Activated CD8-positive, alpha-beta T cell treated with anti-CD3 and anti-CD28 coated beads, Interleukin-2, amount 10 ng/mL, durations not matched to agents 7 days and 5 days (primary cell): ENCODE data around the gene B3GLCT. TPM values are rescaled to one million over a fixed set of nuclear protein-coding genes. Genes with fewer than 3 reads are reported as not detected.
"Not testable (repeated sequence)": the region's sequence is repeated elsewhere in the genome, so short reads cannot be mapped to it uniquely, and the experiment has no call there.

Source experiments
- ATAC-seq: fragments of 150-1000 bp; cut with Tn5 transposase; one replicate; pipeline ENCODE4 v1.10.0; 2021; ENCODE audit warnings: moderate library complexity
- CTCF ChIA-PET: fragments of 350-600 bp; sonication (Branson Sonifier 250); formaldehyde crosslinking; loops from one replicate; lab custom pipeline; 2021; ENCODE audit warnings: antibody characterized with exemption; lab: Charles Lee
- POLR2A ChIA-PET: fragments of 350-600 bp; sonication (Branson Sonifier 250); formaldehyde crosslinking; loops from one replicate; lab custom pipeline; 2021; ENCODE audit warnings: antibody characterized with exemption; lab: Charles Lee
- DNase-seq: peaks from one replicate; pipeline ENCODE4 v3.0.0-alpha.2; 2020
- H3K27ac Mint-ChIP-seq: one replicate; pipeline ENCODE4 v1.8.0; 2021; ENCODE audit warnings: mild to moderate bottlenecking, mixed read lengths
- H3K27me3 Mint-ChIP-seq: one replicate; pipeline ENCODE4 v1.8.0; 2021; ENCODE audit warnings: low read depth, mixed read lengths
- H3K36me3 Mint-ChIP-seq: one replicate; pipeline ENCODE4 v1.8.0; 2021; ENCODE audit warnings: low read depth, mixed read lengths
- H3K4me1 Mint-ChIP-seq: one replicate; pipeline ENCODE4 v1.8.0; 2021; ENCODE audit warnings: low read depth, mixed read lengths
- H3K4me3 Mint-ChIP-seq: one replicate; pipeline ENCODE4 v1.8.0; 2021; ENCODE audit warnings: mild to moderate bottlenecking, mixed read lengths
- H3K9me3 Mint-ChIP-seq: one replicate; pipeline ENCODE4 v1.8.0; 2022; ENCODE audit warnings: mixed read lengths; ENCODE audit not compliant: insufficient read depth
- total RNA-seq, 2 experiments: library from RNA; stranded (reverse); gene quantifications; one replicate each; pipeline ENCODE4 v1.2.3, GENCODE V29; 2021

B3GLCT gene
- total RNA-seq, 2 experiments from 2014 or later = 5.0 to 5.5 TPM

DNA sequence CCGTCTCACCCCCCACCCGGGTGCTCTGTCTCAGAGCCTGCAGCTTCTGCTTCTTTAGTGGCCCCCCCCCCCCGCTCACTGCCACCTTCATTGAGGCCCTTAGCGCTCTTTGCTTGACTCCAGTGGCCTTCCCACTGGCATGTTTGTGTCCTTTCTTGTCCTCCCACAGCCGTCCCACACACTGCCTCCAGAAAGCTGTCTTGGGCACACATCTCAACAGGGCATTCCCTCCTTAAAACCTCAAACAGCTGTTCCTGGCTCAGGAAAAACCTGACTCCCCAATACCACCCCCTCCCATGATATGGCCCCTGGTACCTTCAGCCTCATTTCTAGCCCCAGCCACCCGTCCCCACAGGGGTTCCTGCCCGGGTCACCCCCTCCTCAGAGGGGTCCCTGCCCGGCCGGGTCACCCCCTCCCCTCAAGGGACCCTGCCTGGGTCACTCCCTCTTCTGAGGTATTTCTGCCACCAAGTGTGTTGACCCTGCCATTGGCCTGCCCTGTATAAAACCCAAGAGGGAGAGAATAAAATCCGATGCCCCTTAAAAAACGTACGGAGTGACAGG lies 8.9 kb downstream of the B3GLCT start:
- no peak overlapping the region for H3K4me3 Mint-ChIP-seq
- no peaks in the 10 kb centered on the region for H3K36me3 Mint-ChIP-seq
- ChIA-PET POLR2A (interaction anchor here (0.6 kb wide), 1 partner anchor 52 kb away, joined by 3 read pairs; no protein-coding TSS in a partner anchor), CTCF (interaction anchor here (0.9 to 1.7 kb wide), 2 partner anchors 9 to 28 kb away, joined by 3 to 4 read pairs; partner anchors contain the start of gene B3GLCT)
- ATAC-seq = no peak
- H3K27me3 Mint-ChIP-seq = no peaks in the 10 kb centered on the region
- peaks cover 17% of the 10 kb centered on the region for H3K4me1 Mint-ChIP-seq
- no peaks in the 10 kb centered on the region for H3K9me3 Mint-ChIP-seq
- H3K27ac Mint-ChIP-seq = no peak overlapping the region
- peak; percentile 2 for DNase-seq

DNA sequence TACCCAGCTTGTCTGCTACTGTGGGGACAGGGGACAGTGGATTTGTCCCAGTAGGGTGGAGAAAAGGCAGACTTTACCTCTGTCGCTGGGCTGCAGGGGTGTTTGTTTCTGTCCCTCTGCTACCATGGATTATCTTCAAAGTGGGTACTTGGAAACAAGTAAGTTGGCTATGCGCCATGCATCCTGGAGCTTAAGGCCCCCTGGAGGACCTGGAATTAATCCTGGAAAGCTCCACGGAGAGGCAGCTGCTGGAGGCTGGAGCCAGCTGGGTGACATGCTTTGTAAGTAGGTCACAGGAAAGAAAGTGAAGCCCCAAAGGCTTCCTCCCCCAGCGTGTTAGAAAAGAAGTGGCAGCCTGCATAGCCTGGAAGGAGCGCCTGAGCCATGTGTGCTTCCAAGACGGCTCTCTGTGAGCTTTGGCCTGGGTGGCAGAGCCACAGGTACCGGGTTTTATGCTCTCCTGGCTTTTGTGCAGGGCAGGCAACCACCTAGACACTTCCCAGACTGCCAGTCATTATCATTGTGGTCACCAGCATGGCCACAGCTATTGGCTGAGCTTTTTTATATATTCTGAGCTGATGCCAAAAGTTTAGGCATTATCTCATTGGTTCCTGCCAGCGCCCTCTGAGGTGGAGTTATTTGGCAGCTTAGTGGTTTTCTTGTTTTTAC lies 9.5 kb downstream of the B3GLCT start:
- no peak overlapping the region for H3K4me3 Mint-ChIP-seq
- POLR2A ChIA-PET = no interaction called here

DNA sequence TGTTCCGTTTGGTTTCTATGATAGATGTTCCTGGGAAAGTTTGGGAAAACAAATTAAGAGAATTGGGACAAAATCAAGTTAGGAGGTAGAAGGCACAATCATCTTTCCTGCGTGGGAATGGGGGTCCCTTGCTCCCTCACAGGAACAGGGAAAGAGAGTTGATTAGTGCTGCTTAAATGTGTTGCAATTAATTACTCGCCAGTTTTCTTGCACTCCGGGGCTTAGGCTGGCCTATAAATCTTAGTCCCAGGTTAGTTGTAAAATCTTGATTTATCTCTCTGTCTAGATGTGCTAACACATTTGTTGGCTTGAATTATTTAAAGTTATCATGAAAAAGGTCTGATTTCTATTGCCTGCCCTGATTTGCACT lies 10.1 kb downstream of the B3GLCT start:
- ChIA-PET CTCF (interaction anchor here (0.9 to 1.7 kb wide), 2 partner anchors 10 to 26 kb away, joined by 3 to 4 read pairs; partner anchors contain the start of gene B3GLCT), POLR2A (no interaction called here)
- no peak for ATAC-seq
- no peak overlapping the region for H3K4me3 Mint-ChIP-seq
- H3K9me3 Mint-ChIP-seq = no peaks in the 10 kb centered on the region
- no peak overlapping the region for H3K27ac Mint-ChIP-seq
- H3K27me3 Mint-ChIP-seq = no peaks in the 10 kb centered on the region
- no peaks in the 10 kb centered on the region for H3K36me3 Mint-ChIP-seq
- peaks cover 7% of the 10 kb centered on the region for H3K4me1 Mint-ChIP-seq
- DNase-seq = peak; percentile 10

More for the DNA sequence above, 9.5 kb downstream of the B3GLCT start:
- peaks cover 12% of the 10 kb centered on the region for H3K4me1 Mint-ChIP-seq
- H3K27ac Mint-ChIP-seq = no peak overlapping the region
- no peaks in the 10 kb centered on the region for H3K9me3 Mint-ChIP-seq
- no peaks in the 10 kb centered on the region for H3K27me3 Mint-ChIP-seq
- no peak for ATAC-seq
- DNase-seq = peak; percentile 20
- H3K36me3 Mint-ChIP-seq = no peaks in the 10 kb centered on the region
- CTCF ChIA-PET = interaction anchor here (0.9 to 1.7 kb wide), 2 partner anchors 10 to 27 kb away, joined by 3 to 4 read pairs; partner anchors contain the start of gene B3GLCT

DNA sequence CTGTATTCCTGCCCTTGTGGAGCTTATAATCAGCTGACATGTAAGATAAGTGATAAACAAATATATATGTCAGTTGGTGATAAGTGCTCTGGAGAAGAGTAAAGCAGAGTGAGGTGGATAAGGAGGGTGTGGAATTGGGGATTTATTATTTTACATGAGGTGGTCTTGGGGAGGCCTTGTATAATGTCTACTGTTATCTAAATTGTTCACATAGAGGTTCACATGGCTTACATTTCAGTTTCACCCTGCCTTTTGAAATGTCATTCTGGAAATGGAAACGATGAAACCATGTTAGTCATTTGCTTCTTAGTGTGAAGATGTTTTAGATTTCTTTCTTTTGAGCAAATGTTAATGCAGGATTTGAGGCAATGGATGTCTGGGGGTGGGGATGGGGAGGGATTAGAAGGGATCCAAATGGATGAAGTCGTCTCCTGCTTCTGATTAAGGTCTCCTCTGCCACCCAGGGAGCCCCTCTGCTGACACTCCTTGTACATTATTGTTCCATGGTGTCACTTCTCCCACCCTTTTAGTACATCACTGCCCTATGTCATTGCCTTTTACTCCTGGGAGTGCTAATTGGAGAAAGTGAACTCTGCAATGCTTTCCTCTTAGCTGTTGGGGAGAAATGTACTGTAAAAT lies 14.0 kb downstream of the B3GLCT start:
- H3K4me1 Mint-ChIP-seq = peaks cover 5% of the 10 kb centered on the region
- no peaks in the 10 kb centered on the region for H3K27me3 Mint-ChIP-seq
- ChIA-PET POLR2A (no interaction called here), CTCF (interaction anchor here (1.1 to 1.2 kb wide), 2 partner anchors 22 to 1290 kb away, joined by 3 to 4 read pairs; no protein-coding TSS in a partner anchor)
- DNase-seq = peak; percentile 17
- H3K9me3 Mint-ChIP-seq = no peaks in the 10 kb centered on the region
- no peak overlapping the region for H3K27ac Mint-ChIP-seq
- H3K36me3 Mint-ChIP-seq = peaks cover 2% of the 10 kb centered on the region
- H3K4me3 Mint-ChIP-seq = no peak overlapping the region
- ATAC-seq = no peak

DNA sequence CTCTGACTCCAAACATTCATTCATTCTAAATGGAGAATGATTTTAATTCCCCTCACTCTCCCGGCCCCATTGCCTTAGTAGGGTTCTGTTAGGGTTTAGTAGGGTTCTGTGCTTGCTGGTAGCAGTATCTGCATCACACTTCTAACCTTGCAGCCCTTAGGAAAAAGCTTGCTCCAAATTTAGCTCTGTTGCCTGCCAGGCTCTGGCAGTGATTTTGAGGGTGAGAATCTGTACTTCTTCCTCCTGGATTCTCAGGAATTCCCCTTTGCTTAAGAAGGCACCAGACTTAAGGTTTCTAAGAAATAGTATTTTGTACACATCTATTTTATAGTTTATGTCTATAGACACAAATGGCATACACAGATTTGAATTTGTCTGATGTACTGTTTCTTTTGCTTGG lies 14.7 kb downstream of the B3GLCT start:
- Mint-ChIP-seq H3K27ac (no peak overlapping the region), H3K27me3 (no peaks in the 10 kb centered on the region), H3K9me3 (no peaks in the 10 kb centered on the region), H3K4me1 (peaks cover 4% of the 10 kb centered on the region), H3K36me3 (peaks cover 2% of the 10 kb centered on the region), H3K4me3 (no peak overlapping the region)
- POLR2A ChIA-PET = interaction anchor here (0.6 kb wide), 1 partner anchor 104 kb away, joined by 3 read pairs; no protein-coding TSS in a partner anchor
- CTCF ChIA-PET = interaction anchor here (1.1 to 1.2 kb wide), 2 partner anchors 22 to 1291 kb away, joined by 3 to 4 read pairs; no protein-coding TSS in a partner anchor
- no peak for DNase-seq
- ATAC-seq = no peak

DNA sequence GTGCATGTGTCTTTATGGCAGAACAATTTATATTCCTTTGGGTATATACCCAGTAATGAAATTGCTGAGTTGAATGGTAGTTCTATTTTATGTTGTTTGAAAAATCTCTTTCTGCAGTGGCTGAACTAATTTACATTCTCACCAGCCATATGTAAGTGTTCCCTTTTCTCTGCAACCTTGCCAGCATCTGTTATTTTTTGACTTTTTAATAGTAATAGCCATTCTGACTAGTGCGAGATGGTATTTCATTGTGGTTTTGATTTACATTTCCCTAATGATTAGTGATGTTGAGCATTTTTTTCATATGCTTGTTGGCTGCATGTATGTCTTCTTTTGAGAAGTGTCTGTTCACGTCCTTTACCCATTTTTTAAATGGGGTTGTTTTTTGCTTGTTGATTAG lies 17.1 kb downstream of the B3GLCT start:
- H3K9me3 Mint-ChIP-seq, H3K27ac Mint-ChIP-seq, DNase-seq, H3K4me1 Mint-ChIP-seq, POLR2A ChIA-PET, H3K4me3 Mint-ChIP-seq, ATAC-seq, H3K27me3 Mint-ChIP-seq, H3K36me3 Mint-ChIP-seq: not testable (repeated sequence)
- CTCF ChIA-PET = interaction anchor here (1.3 kb wide), 1 partner anchor 15 kb away, joined by 4 read pairs; no protein-coding TSS in a partner anchor

DNA sequence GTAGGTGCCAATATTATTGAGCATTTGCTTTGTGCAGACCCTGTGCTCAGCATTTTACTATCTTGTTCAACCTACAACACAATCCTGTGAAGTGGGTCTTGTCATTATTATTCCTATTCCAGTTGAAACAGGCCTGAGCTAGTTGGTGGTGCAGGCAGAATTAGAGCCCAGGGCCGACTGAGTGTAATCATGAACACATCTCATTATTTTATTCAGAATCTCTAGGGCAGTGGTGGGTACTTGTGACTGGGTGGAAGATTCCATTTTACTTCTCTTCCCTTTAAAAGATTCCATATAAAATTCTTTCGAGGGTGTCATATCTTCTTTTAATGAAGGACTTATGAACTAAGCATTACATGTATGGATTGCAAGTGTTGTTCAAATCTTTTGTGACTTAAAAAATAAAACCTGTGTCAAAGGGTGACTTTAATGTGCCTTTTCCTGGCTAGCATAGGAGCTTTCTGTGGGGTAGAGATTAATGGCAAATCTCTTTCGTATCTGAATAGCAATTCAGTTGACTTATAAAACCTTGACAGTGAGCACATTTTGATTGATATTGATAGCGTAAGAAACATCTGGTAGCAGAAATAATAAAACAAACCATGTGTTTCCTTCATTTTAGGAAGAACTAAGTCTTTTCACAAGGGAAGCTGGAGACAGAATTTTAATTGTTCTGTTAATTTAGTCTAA lies 20.3 kb downstream of the B3GLCT start:
- CTCF ChIA-PET = interaction anchor here (0.8 to 1.9 kb wide), 5 partner anchors 16 to 105 kb away, joined by 3 to 9 read pairs (median 3); partner anchors contain the start of gene B3GLCT
- H3K9me3 Mint-ChIP-seq = no peaks in the 10 kb centered on the region
- H3K27ac Mint-ChIP-seq = no peak overlapping the region

DNA sequence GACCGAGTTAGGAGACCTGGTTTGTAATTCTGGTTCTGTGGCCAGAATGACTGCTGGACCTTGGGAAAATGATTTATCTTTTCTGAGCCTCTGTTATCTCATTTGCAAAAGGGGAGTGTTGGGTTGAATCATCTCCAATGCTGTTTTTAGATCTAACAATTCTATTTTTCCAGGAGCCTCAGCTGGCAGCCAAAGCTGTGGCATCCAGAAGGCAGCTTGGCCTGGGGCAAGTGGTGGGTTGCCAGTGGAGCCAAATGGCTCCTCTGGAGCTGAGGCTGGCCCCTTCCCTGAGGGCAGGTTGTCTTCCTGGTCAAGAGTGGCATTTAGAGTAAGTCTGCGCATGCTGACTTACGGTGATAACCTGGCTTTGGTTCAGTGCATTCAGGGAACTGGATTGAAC lies 21.3 kb downstream of the B3GLCT start:
- Mint-ChIP-seq H3K4me1 (peaks cover 3% of the 10 kb centered on the region), H3K27me3 (no peaks in the 10 kb centered on the region), H3K27ac (no peak overlapping the region), H3K9me3 (no peaks in the 10 kb centered on the region), H3K4me3 (no peak overlapping the region), H3K36me3 (peaks cover 2% of the 10 kb centered on the region)
- ChIA-PET POLR2A (no interaction called here), CTCF (interaction anchor here (1.0 to 1.9 kb wide), 3 partner anchors 15 to 106 kb away, joined by 3 to 9 read pairs (median 3); no protein-coding TSS in a partner anchor)
- ATAC-seq = no peak
- DNase-seq = no peak

More for the DNA sequence above, 20.3 kb downstream of the B3GLCT start:
- Mint-ChIP-seq H3K4me3 (no peak overlapping the region), H3K27me3 (no peaks in the 10 kb centered on the region), H3K4me1 (no peaks in the 10 kb centered on the region), H3K36me3 (peaks cover 2% of the 10 kb centered on the region)
- ATAC-seq = no peak
- POLR2A ChIA-PET = no interaction called here
- no peak for DNase-seq

DNA sequence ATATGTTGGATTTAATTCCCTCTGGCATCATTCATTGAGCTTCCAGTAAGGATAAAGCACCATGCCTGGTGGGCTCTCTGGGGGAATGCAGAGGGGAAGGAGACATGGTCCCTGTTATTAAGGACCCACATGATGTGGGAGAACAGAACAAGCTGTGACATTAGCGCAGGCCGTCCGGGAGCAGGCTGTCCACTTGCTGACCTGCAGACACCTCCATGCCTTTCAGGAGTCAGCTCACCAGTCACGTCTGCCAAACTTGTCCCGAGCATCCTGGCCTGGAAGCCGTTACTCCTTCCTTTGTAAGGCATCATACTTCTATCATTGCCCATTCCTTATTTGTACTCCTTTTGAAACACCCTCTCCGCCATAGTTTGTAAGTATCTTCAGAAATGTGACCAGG lies 23.4 kb downstream of the B3GLCT start:
- no peak overlapping the region for H3K27ac Mint-ChIP-seq
- no peaks in the 10 kb centered on the region for H3K27me3 Mint-ChIP-seq
- DNase-seq = no peak
- no peak for ATAC-seq
- H3K4me1 Mint-ChIP-seq = peaks cover 8% of the 10 kb centered on the region
- no peaks in the 10 kb centered on the region for H3K9me3 Mint-ChIP-seq
- no peak overlapping the region for H3K4me3 Mint-ChIP-seq
- POLR2A ChIA-PET = no interaction called here
- CTCF ChIA-PET = interaction anchor here (0.5 kb wide), 1 partner anchor 786 kb away, joined by 3 read pairs; no protein-coding TSS in a partner anchor
- H3K36me3 Mint-ChIP-seq = no peaks in the 10 kb centered on the region

DNA sequence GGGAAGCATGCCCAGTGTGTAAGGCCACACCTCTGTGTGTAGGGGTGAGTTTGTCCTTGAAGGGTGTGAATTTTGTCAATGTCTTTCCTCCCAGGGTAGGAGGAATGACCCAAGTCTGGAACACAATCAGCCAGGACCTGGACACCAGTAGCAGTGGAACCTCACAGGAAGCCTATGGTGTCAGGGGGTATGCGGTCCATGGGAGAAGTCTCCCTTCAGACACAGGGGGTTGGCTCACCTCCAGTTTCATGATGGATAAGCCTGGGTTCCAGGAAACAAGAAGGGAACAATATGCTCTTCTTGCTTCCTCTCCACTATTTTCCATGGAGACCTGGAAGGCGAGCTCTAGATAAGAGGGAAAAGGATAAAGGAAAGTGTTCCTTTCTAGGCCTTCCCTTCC lies 23.9 kb downstream of the B3GLCT start:
- no peak for DNase-seq
- H3K27ac Mint-ChIP-seq = no peak overlapping the region
- POLR2A ChIA-PET = no interaction called here
- no peaks in the 10 kb centered on the region for H3K27me3 Mint-ChIP-seq
- H3K9me3 Mint-ChIP-seq = no peaks in the 10 kb centered on the region
- H3K4me1 Mint-ChIP-seq = peaks cover 9% of the 10 kb centered on the region
- CTCF ChIA-PET = no interaction called here
- no peak overlapping the region for H3K4me3 Mint-ChIP-seq
- ATAC-seq = no peak
- no peaks in the 10 kb centered on the region for H3K36me3 Mint-ChIP-seq

DNA sequence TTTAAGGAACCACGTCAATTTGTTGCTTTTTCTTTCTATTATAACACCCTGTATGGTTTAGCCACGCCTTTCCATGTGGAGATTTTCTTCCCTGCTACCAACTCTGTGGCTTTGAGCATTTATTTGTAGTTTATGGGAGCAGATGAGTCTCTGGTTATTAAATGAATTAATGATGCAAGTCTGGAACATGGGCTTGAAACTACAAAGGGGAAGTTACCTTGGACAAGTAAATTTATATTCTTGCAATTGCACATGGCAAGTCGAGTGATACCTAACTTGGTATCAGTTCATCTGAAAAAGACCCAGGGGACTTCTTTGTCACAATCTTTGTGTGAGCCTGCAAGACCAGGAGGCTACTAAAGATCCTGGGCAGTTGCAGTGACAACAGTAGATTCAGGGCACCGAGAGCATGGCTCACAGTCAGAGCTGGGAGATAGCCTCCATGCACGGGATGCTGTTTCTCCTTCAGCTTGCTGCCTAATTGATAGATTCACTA lies 24.4 kb downstream of the B3GLCT start:
- ChIA-PET POLR2A (no interaction called here), CTCF (no interaction called here)
- Mint-ChIP-seq H3K4me1 (peaks cover 9% of the 10 kb centered on the region), H3K27ac (no peak overlapping the region), H3K9me3 (no peaks in the 10 kb centered on the region), H3K27me3 (no peaks in the 10 kb centered on the region), H3K4me3 (no peak overlapping the region), H3K36me3 (no peaks in the 10 kb centered on the region)
- ATAC-seq (no peak), DNase-seq (no peak)
